HG02610 (cell line): ENCODE results near the gene IDE.

Experiments
- ATAC-seq: cut with Tn5 transposase; IDR thresholded peaks from one replicate; pipeline ENCODE4 v1.9.1; 2021; ENCODE audit warnings: mild to moderate bottlenecking, moderate library complexity; ENCODE audit not compliant: unreplicated experiment

The IDE gene

GRCh38 chr10:92567952-92568600 is 5.8 kb downstream of the IDE start:
- peak; percentile 94 for ATAC-seq

- no peak for ATAC-seq
Observed at GRCh38 chr10:92562424-92562823, 11.5 kb downstream of the IDE start.

DNA sequence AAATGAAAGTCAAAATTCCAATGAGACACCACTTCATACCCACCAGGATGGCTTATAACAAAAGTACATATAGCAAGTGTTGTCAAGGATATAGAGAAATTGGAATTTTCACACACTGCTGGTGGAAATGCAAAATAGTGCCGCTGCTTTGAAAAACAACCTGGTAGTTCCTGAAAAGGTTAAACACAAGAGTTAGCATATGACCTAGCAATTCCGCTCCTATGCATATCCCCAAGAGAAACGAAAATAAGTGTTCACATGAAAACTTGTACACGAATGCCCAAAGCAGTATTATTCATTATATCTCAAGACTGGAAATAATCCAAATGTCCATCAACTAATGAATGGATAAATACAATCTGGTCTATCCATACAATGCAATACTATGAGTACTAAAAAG is 14.8 kb downstream of the IDE start:
- ATAC-seq: no peak

- ATAC-seq: no peak
Observed at GRCh38 chr10:92553959-92554358, 19.9 kb downstream of the IDE start.

GRCh38 chr10:92552310-92552709 is 21.6 kb downstream of the IDE start:
- no peak for ATAC-seq

DNA sequence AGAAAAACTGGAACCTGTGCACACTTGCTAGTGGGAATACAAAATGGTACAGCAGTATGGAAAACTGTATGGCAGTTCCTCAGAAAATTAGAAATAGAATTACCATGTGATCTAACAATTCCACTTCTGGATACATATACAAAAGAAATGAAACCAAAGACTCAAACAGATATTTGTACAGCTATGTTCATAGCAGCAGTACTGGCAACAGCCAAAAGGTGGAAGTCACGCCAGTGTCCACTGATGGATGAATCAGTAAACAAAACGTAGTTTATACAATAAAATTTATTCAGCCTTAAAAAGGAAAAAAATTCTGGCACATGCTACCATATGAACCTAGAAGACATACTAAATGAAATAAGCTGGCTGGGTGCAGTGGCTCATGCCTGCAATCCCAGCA is 23.0 kb downstream of the IDE start:
- ATAC-seq: no peak

DNA sequence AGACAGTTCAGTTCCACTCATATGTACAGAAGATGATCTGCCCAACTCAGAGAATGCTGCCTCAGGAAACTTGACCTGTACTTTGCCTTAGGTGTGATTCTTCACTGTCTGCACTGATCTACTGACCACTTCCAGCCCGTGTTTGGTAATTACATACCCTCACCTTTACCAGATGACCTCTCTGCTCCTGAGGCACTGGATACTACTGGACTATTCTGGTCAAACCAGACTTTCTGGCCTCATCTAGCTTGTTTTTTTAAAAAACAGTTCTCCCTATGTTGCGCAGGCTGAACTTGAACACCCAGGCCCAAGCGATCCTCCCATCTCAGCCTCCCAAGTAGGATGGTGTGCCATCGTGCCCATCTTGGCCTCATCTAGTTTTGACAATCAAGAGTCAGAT is 26.2 kb downstream of the IDE start:
- no peak for ATAC-seq

GRCh38 chr10:92545556-92545955 is 28.3 kb downstream of the IDE start:
- ATAC-seq: no peak

DNA sequence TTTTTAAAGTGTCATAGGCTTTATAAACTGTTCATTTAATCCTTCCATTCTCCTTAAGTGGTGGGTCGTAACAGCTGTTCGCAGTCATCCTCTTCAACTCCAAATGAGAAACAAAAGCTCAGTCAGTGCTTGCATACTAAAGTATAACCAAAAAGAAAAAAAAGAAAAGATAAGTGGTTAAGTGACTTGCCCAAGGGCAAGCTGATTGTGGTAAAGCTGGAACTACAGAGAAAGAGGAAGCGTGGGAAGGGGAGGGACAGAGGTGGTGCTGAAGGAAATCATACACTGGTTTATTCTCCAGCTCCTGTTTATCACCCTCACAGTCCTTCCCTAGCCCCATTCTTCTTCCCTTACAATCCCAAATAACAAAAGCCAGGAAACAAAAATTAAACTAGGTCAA is 29.6 kb downstream of the IDE start:
- peak; percentile 44 for ATAC-seq

GRCh38 chr10:92542458-92542857 is 31.4 kb downstream of the IDE start:
- no peak for ATAC-seq

- ATAC-seq: no peak
Observed at GRCh38 chr10:92541583-92541982, 32.3 kb downstream of the IDE start.

DNA sequence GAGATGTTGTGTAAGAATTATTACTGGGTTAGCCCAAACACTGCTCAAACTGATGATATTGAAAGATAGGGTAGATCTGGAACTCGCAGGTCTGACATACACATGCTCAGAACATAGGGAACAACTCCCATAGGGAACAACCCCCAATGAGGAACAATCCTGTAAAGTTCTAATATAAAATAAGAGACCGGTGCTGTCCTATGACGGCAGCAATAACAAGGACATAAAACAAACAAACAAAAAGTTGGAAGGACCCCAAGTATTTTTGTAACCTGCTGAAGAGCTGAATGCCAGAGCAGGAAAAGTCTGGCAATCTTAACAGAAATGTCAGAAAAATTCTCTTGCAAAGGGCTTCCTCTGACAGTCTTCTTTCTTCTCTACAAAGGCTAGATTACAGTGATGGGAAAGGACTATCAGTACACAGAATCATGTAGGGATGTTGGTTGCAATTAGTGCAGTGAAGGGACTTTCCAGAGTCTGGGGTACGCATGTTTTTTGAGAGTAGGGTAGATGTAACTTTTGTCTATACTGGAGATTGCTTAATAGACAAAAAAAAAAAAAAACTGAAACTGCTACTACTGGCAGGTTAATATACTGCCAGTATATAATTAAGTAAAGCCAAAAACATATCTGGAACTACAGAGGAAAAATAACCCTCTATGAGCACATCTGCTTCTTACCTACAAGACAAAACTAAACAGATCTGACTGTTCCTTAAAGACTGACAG is 35.5 kb downstream of the IDE start:
- ATAC-seq: no peak

GRCh38 chr10:92530891-92531535 is 42.9 kb downstream of the IDE start:
- no peak for ATAC-seq

GRCh38 chr10:92530421-92530820 is 43.5 kb downstream of the IDE start:
- ATAC-seq: no peak

DNA sequence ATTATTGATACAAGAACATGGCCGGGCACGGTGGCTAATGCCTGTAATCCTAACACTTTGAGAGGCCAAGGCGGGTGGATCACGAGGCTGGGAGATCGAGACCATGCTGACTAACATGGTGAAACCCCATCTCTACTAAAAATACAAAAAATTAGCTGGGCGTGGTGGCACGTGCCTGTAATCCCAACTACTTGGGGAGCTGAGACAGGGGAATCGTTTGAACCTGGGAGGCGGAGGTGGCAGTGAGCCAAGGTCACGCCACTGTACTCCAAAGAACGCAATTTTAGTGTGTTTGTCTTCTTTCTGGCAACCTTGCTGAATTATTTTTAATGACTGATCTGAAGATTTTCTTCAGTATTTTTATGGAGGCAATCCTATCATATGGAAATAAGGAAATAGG is 46.2 kb downstream of the IDE start:
- no peak for ATAC-seq

DNA sequence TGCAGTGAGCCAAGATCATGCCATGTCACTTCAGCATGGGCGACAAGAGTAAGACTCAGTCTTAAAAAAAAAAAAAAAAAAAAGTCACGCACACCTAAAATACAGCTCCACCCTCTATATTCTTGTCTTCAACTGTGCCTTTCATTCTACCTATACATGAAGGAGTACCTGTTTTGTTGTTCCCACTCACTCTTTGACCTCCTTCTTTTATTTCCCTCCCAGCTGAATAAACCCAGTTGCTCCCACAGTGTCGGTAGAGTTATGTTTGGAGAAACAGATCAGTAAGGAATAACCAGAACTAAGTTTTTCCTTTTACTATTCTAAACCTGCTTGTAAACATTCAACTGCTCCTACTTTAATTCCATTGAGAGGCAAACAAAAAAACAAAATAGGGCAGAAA is 50.3 kb downstream of the IDE start:
- ATAC-seq: no peak

DNA sequence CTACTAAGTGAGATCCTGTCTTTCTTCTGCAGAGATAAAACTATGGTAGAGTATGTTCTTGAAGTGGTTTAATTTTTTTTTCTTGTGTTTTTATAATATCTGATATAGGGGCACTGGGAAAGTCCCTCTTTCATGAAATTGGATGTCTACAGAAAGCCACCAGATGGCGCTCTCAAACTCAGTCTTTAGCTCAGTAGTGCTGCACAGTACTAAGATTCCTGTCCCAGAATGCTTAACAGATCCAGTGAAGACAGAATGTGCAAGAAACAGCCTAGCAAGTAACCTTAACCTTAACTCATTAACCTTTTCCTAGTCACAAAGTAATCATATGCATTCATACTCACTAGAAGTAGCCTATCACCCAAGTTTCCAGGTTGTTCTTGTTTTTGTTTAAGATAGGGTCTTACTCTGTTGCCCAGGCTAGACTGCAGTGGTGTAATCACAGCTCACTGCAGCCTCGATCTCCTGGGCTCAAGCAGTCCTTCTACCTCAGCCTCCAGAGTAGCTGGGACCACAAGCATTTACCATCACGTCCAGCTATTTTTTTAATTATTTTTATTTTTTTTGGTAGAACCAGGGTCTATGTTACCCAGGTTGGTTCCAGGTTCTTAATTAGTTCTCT is 56.7 kb downstream of the IDE start:
- ATAC-seq: no peak

DNA sequence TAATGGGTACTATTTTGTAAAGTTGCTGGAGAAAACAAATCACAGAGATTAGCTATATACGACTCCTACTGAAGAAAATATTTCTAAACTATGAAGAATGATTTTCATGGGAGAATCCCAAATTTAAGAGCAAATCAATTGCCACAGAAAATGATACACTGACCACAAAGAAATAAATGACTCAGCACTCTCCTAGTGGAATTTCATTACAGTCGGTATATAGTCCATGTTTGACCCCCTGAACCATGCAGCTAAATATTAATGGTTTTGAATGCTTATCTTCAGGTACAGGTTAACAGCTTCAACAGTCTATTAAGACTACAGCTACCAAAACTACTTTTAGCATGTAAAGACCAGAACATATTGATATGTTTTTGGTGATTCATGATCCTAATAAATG is 65.0 kb downstream of the IDE start:
- ATAC-seq: no peak

DNA sequence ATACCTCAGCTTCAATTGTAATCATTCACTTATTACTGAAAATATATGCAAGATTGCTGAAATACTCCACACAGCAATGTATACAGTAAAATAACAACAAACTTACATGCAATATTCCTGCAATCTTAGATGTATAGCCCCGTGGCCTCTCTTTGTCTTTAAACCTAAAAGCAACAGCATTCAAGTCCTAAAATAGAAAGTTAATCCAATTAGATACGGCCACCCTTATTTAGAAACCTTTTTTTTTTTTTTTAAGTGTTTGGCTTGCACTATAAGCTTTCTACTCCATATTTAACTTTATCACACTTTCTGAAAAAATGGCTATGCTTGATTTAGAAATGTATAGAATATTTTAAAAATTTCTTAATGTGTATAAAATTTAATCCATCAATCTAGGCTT is 67.6 kb downstream of the IDE start:
- ATAC-seq: no peak

DNA sequence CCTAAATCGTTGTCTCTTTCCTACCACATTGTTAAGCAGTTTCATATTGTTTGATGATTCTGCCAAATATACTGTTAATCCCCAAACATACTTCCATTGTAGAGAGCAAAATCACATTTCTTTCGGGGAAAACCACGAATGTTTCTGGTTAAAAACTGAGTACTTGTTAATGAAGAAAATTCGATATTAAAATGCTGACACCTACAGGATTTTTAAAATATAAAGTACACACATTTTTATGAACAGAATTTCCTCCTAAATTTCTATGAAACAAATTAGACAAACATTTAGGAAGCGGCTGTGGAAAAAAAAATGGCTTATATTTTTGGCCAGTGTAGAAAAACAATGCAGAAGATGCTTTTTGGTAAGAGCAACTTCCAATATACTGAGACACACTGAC is 68.8 kb downstream of the IDE start:
- ATAC-seq: no peak

GRCh38 chr10:92502296-92502808 is 71.5 kb downstream of the IDE start:
- no peak for ATAC-seq

DNA sequence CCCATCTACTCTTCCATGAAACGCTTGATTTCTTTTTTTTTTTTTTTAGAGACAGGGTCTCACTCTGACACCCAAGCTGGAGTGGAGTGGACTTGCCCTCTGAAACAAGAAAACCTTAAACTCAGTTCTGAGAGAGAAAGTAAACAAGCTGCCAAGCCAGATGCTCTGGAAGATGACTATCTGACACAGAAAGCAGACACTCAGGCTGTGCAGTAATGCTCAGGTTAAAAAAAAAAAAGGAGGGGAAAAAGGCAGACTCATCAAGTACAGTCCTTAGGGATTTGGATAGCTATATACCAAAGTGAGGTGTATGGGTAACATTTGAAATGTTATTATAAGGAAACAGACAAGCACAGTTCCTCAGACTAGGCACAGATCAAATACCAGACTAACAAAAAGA is 80.5 kb downstream of the IDE start:
- ATAC-seq: no peak
